IMR-90 (cell line): ENCODE results near the gene GRM8. TPM values are rescaled to one million over a fixed set of nuclear protein-coding genes. Genes with fewer than 3 reads are reported as not detected.

Experiments used
- ATAC-seq: fragments of 200-7000 bp; cut with Tn5 transposase; 2 replicates; pipeline ENCODE4 v1.9.1; 2020; ENCODE audit warnings: low read depth, mild to moderate bottlenecking, moderate library complexity
- BruUV-seq: library from RNA; stranded (reverse); fragments of 400-500 nt; replicated peaks from 2 replicates; lab custom pipeline; 2021; lab: Mats Ljungman, UMichigan
- CTCF ChIA-PET: fragments of 300-600 bp; formaldehyde crosslinking; extraction: SDS; loops from one replicate; lab custom pipeline; 2021; ENCODE audit warnings: antibody characterized with exemption; lab: Yijun Ruan, JAX
- POLR2A ChIA-PET: fragments of 300-600 bp; sonication (Branson Sonifier 250); formaldehyde crosslinking; loops from one replicate; lab custom pipeline; 2022; ENCODE audit warnings: antibody characterized with exemption; ENCODE audit not compliant: unreplicated experiment; lab: Charles Lee
- DNase-seq: peaks from one replicate; pipeline ENCODE4 v3.0.0; 2013
- H2AFZ ChIP-seq: replicated peaks from 2 replicates; pipeline ENCODE3; 2013; ENCODE audit warnings: low read length, mild to moderate bottlenecking; ENCODE audit not compliant: poor library complexity
- H2AK5ac ChIP-seq: 2 replicates; pipeline ENCODE4 v1.6.1; 2013; ENCODE audit warnings: low read depth, low read length, inconsistent platforms
- H2AK9ac ChIP-seq: replicated peaks from 2 replicates; pipeline ENCODE3; 2013; ENCODE audit warnings: mild to moderate bottlenecking, low read depth, low read length, moderate library complexity; ENCODE audit not compliant: poor library complexity
- H2BK120ac ChIP-seq: 2 replicates; pipeline ENCODE4 v1.6.1; 2013; ENCODE audit warnings: low read depth, low read length, inconsistent platforms
- H2BK15ac ChIP-seq: 3 replicates; pipeline ENCODE4 v1.6.1; 2013; ENCODE audit warnings: low read depth, low read length, inconsistent platforms
- H2BK20ac ChIP-seq: 2 replicates; pipeline ENCODE4 v1.6.1; 2013; ENCODE audit warnings: low read depth, mild to moderate bottlenecking, inconsistent platforms, low read length, moderate library complexity
- H2BK5ac ChIP-seq: 2 replicates; pipeline ENCODE4 v1.6.1; 2013; ENCODE audit warnings: mild to moderate bottlenecking, low read depth, low read length, inconsistent platforms; ENCODE audit not compliant: poor library complexity, severe bottlenecking
- H3K14ac ChIP-seq: replicated peaks from 2 replicates; pipeline ENCODE4 v1.6.1; 2013; ENCODE audit warnings: low read depth, low read length, inconsistent platforms
- H3K18ac ChIP-seq: 2 replicates; pipeline ENCODE4 v1.6.1; 2013; ENCODE audit warnings: low read depth, low read length, control low read depth
- H3K23ac ChIP-seq: 2 replicates; pipeline ENCODE4 v1.6.1; 2013; ENCODE audit warnings: low read depth, low read length, inconsistent platforms
- H3K27ac ChIP-seq: 2 replicates; pipeline ENCODE4 v1.5.1; 2013; ENCODE audit warnings: mild to moderate bottlenecking, control low read depth, low read length; ENCODE audit not compliant: insufficient read depth
- H3K27me3 ChIP-seq: 2 replicates; pipeline ENCODE4 v1.6.1; 2013; ENCODE audit warnings: low read length; ENCODE audit not compliant: control insufficient read depth, insufficient read depth
- H3K36me3 ChIP-seq: 2 replicates; pipeline ENCODE4 v1.6.1; 2013; ENCODE audit warnings: low read length, mixed read lengths; ENCODE audit not compliant: control insufficient read depth, insufficient read depth
- H3K4ac ChIP-seq: 2 replicates; pipeline ENCODE4 v1.6.1; 2013; ENCODE audit warnings: low read depth, low read length, inconsistent platforms
- H3K4me1 ChIP-seq: 2 replicates; pipeline ENCODE4 v1.6.1; 2013; ENCODE audit warnings: low read length, mixed read lengths; ENCODE audit not compliant: control insufficient read depth, insufficient read depth
- H3K4me2 ChIP-seq: 2 replicates; pipeline ENCODE4 v1.6.1; 2013; ENCODE audit warnings: low read depth, mild to moderate bottlenecking, control low read depth, low read length, moderate library complexity
- H3K4me3 ChIP-seq: 2 replicates; pipeline ENCODE4 v1.5.1; 2013; ENCODE audit warnings: low read depth, mild to moderate bottlenecking, control low read depth, low read length, moderate library complexity; ENCODE audit not compliant: insufficient read depth
- H3K56ac ChIP-seq: 2 replicates; pipeline ENCODE4 v1.6.1; 2013; ENCODE audit warnings: low read length, inconsistent platforms; ENCODE audit not compliant: insufficient read depth; ENCODE audit errors: extremely low read depth
- H3K79me1 ChIP-seq, 2 experiments: 2 replicates each; pipeline ENCODE4 v1.6.1; 2013; ENCODE audit warnings: low read length in 2 of 2, inconsistent platforms in 1 of 2, low read depth in 1 of 2
- H3K9ac ChIP-seq: 2 replicates; pipeline ENCODE4 v1.6.1; 2013; ENCODE audit warnings: low read depth, low read length, control low read depth
- H3K9me1 ChIP-seq: 2 replicates; pipeline ENCODE4 v1.6.1; 2013; ENCODE audit warnings: low read length, inconsistent platforms; ENCODE audit not compliant: insufficient read depth
- H3K9me3 ChIP-seq: 2 replicates; pipeline ENCODE4 v1.6.1; 2013; ENCODE audit warnings: low read length; ENCODE audit not compliant: control insufficient read depth, insufficient read depth
- H4K20me1 ChIP-seq: 2 replicates; pipeline ENCODE4 v1.6.1; 2013; ENCODE audit warnings: low read length, inconsistent platforms; ENCODE audit not compliant: insufficient read depth
- H4K5ac ChIP-seq: 2 replicates; pipeline ENCODE4 v1.6.1; 2013; ENCODE audit warnings: mild to moderate bottlenecking, low read depth, low read length, control low read depth
- H4K8ac ChIP-seq, 2 experiments: 2 replicates each; pipeline ENCODE4 v1.6.1; 2013; ENCODE audit warnings: low read depth in 2 of 2, low read length in 2 of 2, control low read depth in 1 of 2, inconsistent platforms in 1 of 2
- H4K91ac ChIP-seq: 2 replicates; pipeline ENCODE4 v1.6.1; 2013; ENCODE audit warnings: low read depth, low read length, inconsistent platforms; ENCODE audit not compliant: insufficient read depth
- NFE2L2 ChIP-seq: fragments of 150-350 bp; IDR thresholded peaks from 2 replicates; pipeline ENCODE4 v1.6.1; 2016; ENCODE audit warnings: low read depth, mild to moderate bottlenecking, low read length
- RAD21 ChIP-seq: IDR thresholded peaks from 2 replicates; pipeline ENCODE4 v1.6.1; 2012; ENCODE audit warnings: low read length, improper control_type of control experiment
- SMC3 ChIP-seq: fragments of 150-350 bp; IDR thresholded peaks from 2 replicates; pipeline ENCODE4 v1.6.1; 2016; ENCODE audit warnings: low read depth, mild to moderate bottlenecking, antibody characterized with exemption, low read length, moderate library complexity
- WGBS, 2 experiments: methylation state at CpG; one replicate each; pipeline versions ENCODE4 v1.1.5 to v1.1.7; 2013; ENCODE audit warnings: missing lambda C conversion rate in 2 of 2; ENCODE audit not compliant: insufficient read length in 1 of 2; ENCODE audit errors: extremely low coverage in 2 of 2; 5-methylcytosine and 5-hydroxymethylcytosine counted together
- dilution Hi-C: fragments of 300-500 bp; cut with HindIII; formaldehyde crosslinking; loops from one replicate; pipeline ENCODE4 v1.14.3; 2018; ENCODE audit warnings: low sequenced_read_pairs; ENCODE audit not compliant: unreplicated experiment
- in situ Hi-C: fragments of 300-500 bp; cut with MboI; formaldehyde crosslinking; loops from 3 replicates; pipeline ENCODE4 v1.14.3; 2019; ENCODE audit warnings: low sequenced_read_pairs, inconsistent platforms, mixed read lengths
- intact Hi-C: fragments of 100-400 bp; cut with micrococcal nuclease; formaldehyde crosslinking; loops from 2 replicates; pipeline ENCODE4 v1.10.0; 2022
- polyA plus RNA-seq, 3 experiments: library from polyadenylated mRNA; depleted of rRNA; stranded (reverse); fragments of >200 nt; gene quantifications; 2 replicates each; pipeline ENCODE4 v1.2.3, GENCODE V29; 2012; ENCODE audit warnings: low replicate concordance in 1 of 3
- total RNA-seq: library from RNA; depleted of rRNA; stranded (reverse); fragments of >200 nt; gene quantifications from 2 replicates; pipeline ENCODE4 v1.2.3, GENCODE V29; 2012
- TF ChIP-seq, protein P1 (sequence below): fragments of 150-350 bp; IDR thresholded peaks from 2 replicates; pipeline ENCODE4 v1.6.1; 2016; ENCODE audit warnings: low read depth, mild to moderate bottlenecking, low read length, moderate library complexity, borderline replicate concordance
- TF ChIP-seq, protein P2 (sequence below): conservative IDR thresholded peaks from 2 replicates; pipeline ENCODE4 v1.5.1; 2012; ENCODE audit warnings: mild to moderate bottlenecking, low read depth, low read length, improper control_type of control experiment

Gene GRM8
- total and polyA plus RNA-seq, 2 of the 4 experiments (the other 2 are of a cell fraction): not detected

GRCh38 chr7:127253281-127254162 is 781 bp upstream of the GRM8 start:
- H3K27ac ChIP-seq: no peak overlapping the region
- H3K4me2 ChIP-seq: peak overlapping the region; percentile 93
- TF ChIP-seq NFE2L2 (no peak), SMC3 (peak; percentile 30), RAD21 (peak; percentile 52)
- TF ChIP-seq, protein P1, sequence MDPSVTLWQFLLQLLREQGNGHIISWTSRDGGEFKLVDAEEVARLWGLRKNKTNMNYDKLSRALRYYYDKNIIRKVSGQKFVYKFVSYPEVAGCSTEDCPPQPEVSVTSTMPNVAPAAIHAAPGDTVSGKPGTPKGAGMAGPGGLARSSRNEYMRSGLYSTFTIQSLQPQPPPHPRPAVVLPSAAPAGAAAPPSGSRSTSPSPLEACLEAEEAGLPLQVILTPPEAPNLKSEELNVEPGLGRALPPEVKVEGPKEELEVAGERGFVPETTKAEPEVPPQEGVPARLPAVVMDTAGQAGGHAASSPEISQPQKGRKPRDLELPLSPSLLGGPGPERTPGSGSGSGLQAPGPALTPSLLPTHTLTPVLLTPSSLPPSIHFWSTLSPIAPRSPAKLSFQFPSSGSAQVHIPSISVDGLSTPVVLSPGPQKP: no peak
- TF ChIP-seq, protein P2, sequence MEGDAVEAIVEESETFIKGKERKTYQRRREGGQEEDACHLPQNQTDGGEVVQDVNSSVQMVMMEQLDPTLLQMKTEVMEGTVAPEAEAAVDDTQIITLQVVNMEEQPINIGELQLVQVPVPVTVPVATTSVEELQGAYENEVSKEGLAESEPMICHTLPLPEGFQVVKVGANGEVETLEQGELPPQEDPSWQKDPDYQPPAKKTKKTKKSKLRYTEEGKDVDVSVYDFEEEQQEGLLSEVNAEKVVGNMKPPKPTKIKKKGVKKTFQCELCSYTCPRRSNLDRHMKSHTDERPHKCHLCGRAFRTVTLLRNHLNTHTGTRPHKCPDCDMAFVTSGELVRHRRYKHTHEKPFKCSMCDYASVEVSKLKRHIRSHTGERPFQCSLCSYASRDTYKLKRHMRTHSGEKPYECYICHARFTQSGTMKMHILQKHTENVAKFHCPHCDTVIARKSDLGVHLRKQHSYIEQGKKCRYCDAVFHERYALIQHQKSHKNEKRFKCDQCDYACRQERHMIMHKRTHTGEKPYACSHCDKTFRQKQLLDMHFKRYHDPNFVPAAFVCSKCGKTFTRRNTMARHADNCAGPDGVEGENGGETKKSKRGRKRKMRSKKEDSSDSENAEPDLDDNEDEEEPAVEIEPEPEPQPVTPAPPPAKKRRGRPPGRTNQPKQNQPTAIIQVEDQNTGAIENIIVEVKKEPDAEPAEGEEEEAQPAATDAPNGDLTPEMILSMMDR: peak; percentile 67
- H2BK5ac ChIP-seq: no peak overlapping the region
- no peaks in the 10 kb centered on the region for H3K9me3 ChIP-seq
- peaks cover 6% of the 10 kb centered on the region; the same call in 1 of the 2 replicates for H3K4me1 ChIP-seq
- POLR2A ChIA-PET: no interaction called here
- no peaks in the 10 kb centered on the region for H4K20me1 ChIP-seq
- peaks cover 37% of the 10 kb centered on the region for H3K27me3 ChIP-seq
- no peak overlapping the region for H2AK5ac ChIP-seq
- no peak overlapping the region for H2BK120ac ChIP-seq
- H3K4me3 ChIP-seq: peak overlapping the region; percentile 63
- H2BK15ac ChIP-seq: no peak overlapping the region
- H4K5ac ChIP-seq: no peak overlapping the region
- in situ Hi-C loops: no loop called here
- no peak overlapping the region for H3K4ac ChIP-seq
- no peaks in the 10 kb centered on the region for H3K9me1 ChIP-seq
- no peak overlapping the region for H2AK9ac ChIP-seq
- H2AFZ ChIP-seq: peak overlapping the region; percentile 92
- no peak overlapping the region for H3K18ac ChIP-seq
- H4K8ac ChIP-seq: no peak overlapping the region
- no TSS peak for BruUV-seq
- no peak overlapping the region for H3K23ac ChIP-seq
- no peak overlapping the region for H4K91ac ChIP-seq
- DNase-seq: peak; percentile 31
- no peak overlapping the region for H3K56ac ChIP-seq
- 3% methylated on average over 23 of the region's 84 CpGs; no CpG with 5 or more reads in 1 of the 2 experiments for WGBS, 2 experiments
- no peaks in the 10 kb centered on the region for H3K36me3 ChIP-seq
- H3K14ac ChIP-seq: no peak overlapping the region
- dilution Hi-C loops: no loop called here
- intact Hi-C loops: loop anchor here (2.0 kb wide), 1 partner anchor 451 kb away; no protein-coding TSS in a partner anchor
- H3K9ac ChIP-seq: no peak overlapping the region
- no peak overlapping the region for H2BK20ac ChIP-seq
- no peaks in the 10 kb centered on the region for H3K79me1 ChIP-seq
- peak; percentile 92 for ATAC-seq
- CTCF ChIA-PET: interaction anchor here (0.6 to 1.6 kb wide), 10 partner anchors 10 to 451 kb away, joined by 3 to 7 read pairs (median 4); no protein-coding TSS in a partner anchor
